ENCODE data around the gene MINK1.

DNA sequence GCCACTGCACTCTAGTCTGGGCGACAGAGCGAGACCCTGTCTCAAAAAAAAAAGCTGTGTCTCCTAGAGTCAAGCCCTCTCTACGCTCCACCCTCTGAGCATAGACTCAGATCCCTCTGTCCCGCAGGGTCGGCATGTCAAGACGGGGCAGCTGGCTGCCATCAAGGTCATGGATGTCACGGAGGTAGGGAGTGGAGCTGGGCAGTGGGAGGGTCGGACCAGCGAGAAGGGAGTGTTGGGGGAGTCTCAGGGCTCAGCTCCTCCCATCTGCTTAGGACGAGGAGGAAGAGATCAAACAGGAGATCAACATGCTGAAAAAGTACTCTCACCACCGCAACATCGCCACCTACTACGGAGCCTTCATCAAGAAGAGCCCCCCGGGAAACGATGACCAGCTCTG lies 47.7 kb downstream of the MINK1 start:
- TF ChIP-seq FOXM1 (IDR thresholded peaks at IDR 0.05; ENCODE audit: borderline replicate concordance), result no peak
- no peak for TF ChIP-seq SP1 (IDR thresholded peaks at IDR 0.05)
